ENCODE results near the gene UBE2G2. TPM values are rescaled to one million over a fixed set of nuclear protein-coding genes. Genes with fewer than 3 reads are reported as not detected.

The UBE2G2 gene
- total RNA-seq, 1 donor: 90.0 TPM

GRCh38 chr21:44761011-44761729 is 40.5 kb downstream of the UBE2G2 start:
- H3K27me3 ChIP-seq (ENCODE audit: insufficient read depth, low read length): no peaks in the 10 kb centered on the region
- H3K9me3 ChIP-seq (ENCODE audit: low read depth, low read length): no peaks in the 10 kb centered on the region
- H3K4me3 ChIP-seq (ENCODE audit: low read length): no peak overlapping the region
- H3K4me1 ChIP-seq (ENCODE audit: insufficient read depth, low read length): peaks cover 5% of the 10 kb centered on the region

GRCh38 chr21:44760376-44760775 is 41.2 kb downstream of the UBE2G2 start:
- no peak overlapping the region for H3K4me3 ChIP-seq (ENCODE audit: low read length)
- H3K9me3 ChIP-seq (ENCODE audit: low read depth, low read length): no peaks in the 10 kb centered on the region
- no peaks in the 10 kb centered on the region for H3K27me3 ChIP-seq (ENCODE audit: insufficient read depth, low read length)
- H3K4me1 ChIP-seq (ENCODE audit: insufficient read depth, low read length): no peaks in the 10 kb centered on the region

GRCh38 chr21:44759628-44760285 is 41.9 kb downstream of the UBE2G2 start:
- Histone ChIP-seq H3K9me3 (ENCODE audit: low read depth, low read length) (no peaks in the 10 kb centered on the region), H3K4me1 (ENCODE audit: insufficient read depth, low read length) (no peaks in the 10 kb centered on the region), H3K27me3 (ENCODE audit: insufficient read depth, low read length) (no peaks in the 10 kb centered on the region), H3K4me3 (ENCODE audit: low read length) (no peak overlapping the region)

- H3K27me3 ChIP-seq (ENCODE audit: insufficient read depth, low read length): no peaks in the 10 kb centered on the region
- H3K4me3 ChIP-seq (ENCODE audit: low read length): no peak overlapping the region
- no peaks in the 10 kb centered on the region for H3K9me3 ChIP-seq (ENCODE audit: low read depth, low read length)
- H3K4me1 ChIP-seq (ENCODE audit: insufficient read depth, low read length): no peaks in the 10 kb centered on the region
These were observed 42.6 kb downstream of the UBE2G2 start for GRCh38 chr21:44758781-44759627.

GRCh38 chr21:44758141-44758561 is 43.5 kb downstream of the UBE2G2 start:
- Histone ChIP-seq H3K4me1 (ENCODE audit: insufficient read depth, low read length) (no peaks in the 10 kb centered on the region), H3K27me3 (ENCODE audit: insufficient read depth, low read length) (no peaks in the 10 kb centered on the region), H3K9me3 (ENCODE audit: low read depth, low read length) (no peaks in the 10 kb centered on the region), H3K4me3 (ENCODE audit: low read length) (no peak overlapping the region)

- Histone ChIP-seq H3K9me3 (ENCODE audit: low read depth, low read length) (no peaks in the 10 kb centered on the region), H3K4me1 (ENCODE audit: insufficient read depth, low read length) (no peaks in the 10 kb centered on the region), H3K4me3 (ENCODE audit: low read length) (no peak overlapping the region), H3K27me3 (ENCODE audit: insufficient read depth, low read length) (no peaks in the 10 kb centered on the region)
These were observed 43.9 kb downstream of the UBE2G2 start for GRCh38 chr21:44757731-44758130.

GRCh38 chr21:44756423-44757185 is 45.0 kb downstream of the UBE2G2 start:
- no peaks in the 10 kb centered on the region for H3K4me1 ChIP-seq (ENCODE audit: insufficient read depth, low read length)
- no peaks in the 10 kb centered on the region for H3K9me3 ChIP-seq (ENCODE audit: low read depth, low read length)
- no peaks in the 10 kb centered on the region for H3K27me3 ChIP-seq (ENCODE audit: insufficient read depth, low read length)
- no peak overlapping the region for H3K4me3 ChIP-seq (ENCODE audit: low read length)

GRCh38 chr21:44755227-44755626 is 46.4 kb downstream of the UBE2G2 start:
- Histone ChIP-seq H3K9me3 (ENCODE audit: low read depth, low read length) (no peaks in the 10 kb centered on the region), H3K27me3 (ENCODE audit: insufficient read depth, low read length) (no peaks in the 10 kb centered on the region), H3K4me1 (ENCODE audit: insufficient read depth, low read length) (no peaks in the 10 kb centered on the region), H3K4me3 (ENCODE audit: low read length) (no peak overlapping the region)

- H3K9me3 ChIP-seq (ENCODE audit: low read depth, low read length): no peaks in the 10 kb centered on the region
- H3K4me3 ChIP-seq (ENCODE audit: low read length): no peak overlapping the region
- no peaks in the 10 kb centered on the region for H3K4me1 ChIP-seq (ENCODE audit: insufficient read depth, low read length)
- H3K27me3 ChIP-seq (ENCODE audit: insufficient read depth, low read length): no peaks in the 10 kb centered on the region
These were observed 48.3 kb downstream of the UBE2G2 start for GRCh38 chr21:44753357-44753756.

GRCh38 chr21:44752671-44753235 is 48.9 kb downstream of the UBE2G2 start:
- Histone ChIP-seq H3K4me3 (ENCODE audit: low read length) (no peak overlapping the region), H3K27me3 (ENCODE audit: insufficient read depth, low read length) (no peaks in the 10 kb centered on the region), H3K9me3 (ENCODE audit: low read depth, low read length) (no peaks in the 10 kb centered on the region), H3K4me1 (ENCODE audit: insufficient read depth, low read length) (no peaks in the 10 kb centered on the region)

- Histone ChIP-seq H3K4me1 (ENCODE audit: insufficient read depth, low read length) (no peaks in the 10 kb centered on the region), H3K4me3 (ENCODE audit: low read length) (no peak overlapping the region), H3K27me3 (ENCODE audit: insufficient read depth, low read length) (no peaks in the 10 kb centered on the region), H3K9me3 (ENCODE audit: low read depth, low read length) (no peaks in the 10 kb centered on the region)
These were observed 49.6 kb downstream of the UBE2G2 start for GRCh38 chr21:44751799-44752636.

- Histone ChIP-seq H3K9me3 (ENCODE audit: low read depth, low read length) (no peaks in the 10 kb centered on the region), H3K27me3 (ENCODE audit: insufficient read depth, low read length) (no peaks in the 10 kb centered on the region), H3K4me1 (ENCODE audit: insufficient read depth, low read length) (no peaks in the 10 kb centered on the region), H3K4me3 (ENCODE audit: low read length) (no peak overlapping the region)
These were observed 50.3 kb downstream of the UBE2G2 start for GRCh38 chr21:44751186-44751798.

GRCh38 chr21:44750675-44751025 is 51.0 kb downstream of the UBE2G2 start:
- H3K4me3 ChIP-seq (ENCODE audit: low read length): no peak overlapping the region
- no peaks in the 10 kb centered on the region for H3K27me3 ChIP-seq (ENCODE audit: insufficient read depth, low read length)
- H3K4me1 ChIP-seq (ENCODE audit: insufficient read depth, low read length): no peaks in the 10 kb centered on the region
- H3K9me3 ChIP-seq (ENCODE audit: low read depth, low read length): no peaks in the 10 kb centered on the region

Data from mononuclear cell (primary cell).